ENCODE measurements around the gene MST1.

The MST1 gene

GRCh38 chr3:49673715-49674496 lies 15.4 kb downstream of the MST1 start, which contains the start of gene APEH:
TSS of gene APEH (plus strand) at chr3:49674351. CDS start at chr3:49674402, 51 bp downstream.
- no peak for DNase-seq

- no peak for DNase-seq
Measured at GRCh38 chr3:49673121-49673714, 16.1 kb downstream of the MST1 start.

- DNase-seq, result no peak
Measured at GRCh38 chr3:49671291-49672288, 17.7 kb downstream of the MST1 start.

- no peak for DNase-seq
Measured at GRCh38 chr3:49670940-49671290, 18.4 kb downstream of the MST1 start.

GRCh38 chr3:49669352-49669751 lies 19.9 kb downstream of the MST1 start:
- no peak for DNase-seq

- DNase-seq, result no peak
Measured at GRCh38 chr3:49668861-49669260, 20.4 kb downstream of the MST1 start.

GRCh38 chr3:49668414-49668797 lies 20.9 kb downstream of the MST1 start:
- DNase-seq, result no peak

- DNase-seq, result no peak
Measured at GRCh38 chr3:49667701-49668413, 21.4 kb downstream of the MST1 start.

GRCh38 chr3:49666592-49666991 lies 22.7 kb downstream of the MST1 start:
- DNase-seq, result no peak

GRCh38 chr3:49665822-49666519 lies 23.3 kb downstream of the MST1 start:
- no peak for DNase-seq

GRCh38 chr3:49664300-49664699 lies 25.0 kb downstream of the MST1 start:
- DNase-seq, result no peak

GRCh38 chr3:49663831-49664230 lies 25.4 kb downstream of the MST1 start:
- DNase-seq, result no peak

GRCh38 chr3:49662720-49663413 lies 26.4 kb downstream of the MST1 start:
- no peak for DNase-seq

- no peak for DNase-seq
Measured at GRCh38 chr3:49662021-49662420, 27.3 kb downstream of the MST1 start.

GRCh38 chr3:49661281-49661680 lies 28.0 kb downstream of the MST1 start:
- DNase-seq, result no peak

GRCh38 chr3:49659756-49660155 lies 29.5 kb downstream of the MST1 start:
- no peak for DNase-seq

- DNase-seq, result no peak
Measured at GRCh38 chr3:49658711-49659110, 30.6 kb downstream of the MST1 start.

- DNase-seq, result no peak
Measured at GRCh38 chr3:49657208-49657915, 31.9 kb downstream of the MST1 start.

- DNase-seq, result no peak
Measured at GRCh38 chr3:49656541-49657112, 32.6 kb downstream of the MST1 start.

GRCh38 chr3:49655731-49656285 lies 33.5 kb downstream of the MST1 start:
- no peak for DNase-seq

All from NCI-H2029 treated with DMSO at 0.1 percent for 48 hours (cell line).